ENCODE data around the gene ST8SIA6.

Gene ST8SIA6

GRCh38 chr10:17330501-17330900 is 123.9 kb downstream of the ST8SIA6 start (continued):
- TF ChIP-seq ZNF416 (tag by site-specific recombination; IDR thresholded peaks at IDR 0.05) (no peak), ZNF785 (tag by site-specific recombination; IDR thresholded peaks at IDR 0.05) (no peak), BCL11A (tag by site-specific recombination; IDR thresholded peaks at IDR 0.05; ENCODE audit: low read depth) (no peak), ZFP69B (tag by site-specific recombination; IDR thresholded peaks at IDR 0.05) (no peak), ZNF701 (tag by site-specific recombination; IDR thresholded peaks at IDR 0.05) (no peak), ZBTB7A (tag by site-specific recombination; IDR thresholded peaks at IDR 0.05; ENCODE audit: low read depth) (no peak), REPIN1 (tag by site-specific recombination; IDR thresholded peaks at IDR 0.05; ENCODE audit: low read depth) (no peak), ZNF501 (tag by site-specific recombination; IDR thresholded peaks at IDR 0.05) (no peak), HOXC10 (CRISPR knock-in tag; IDR thresholded peaks at IDR 0.05) (no peak)

- Histone ChIP-seq H3K4me3 (ENCODE audit: low read depth, low read length) (no peak overlapping the region), H3K4me1 (ENCODE audit: control insufficient read depth, insufficient read depth, low read length) (no peaks in the 10 kb centered on the region), H3K27ac (ENCODE audit: extremely low read depth, low read depth, low read length) (no peak overlapping the region), H3K36me3 (ENCODE audit: control insufficient read depth in 2 of 2, insufficient read depth in 1 of 2, low read length in 2 of 2) (no peaks in the 10 kb centered on the region), H3K9me3 (ENCODE audit: control insufficient read depth, insufficient read depth, low read depth, low read length) (no peaks in the 10 kb centered on the region)
- TF ChIP-seq ZBTB11 (tag by site-specific recombination; conservative IDR thresholded peaks at IDR 0.05; ENCODE audit: low read depth) (no peak), ZNF280D (tag by site-specific recombination; IDR thresholded peaks at IDR 0.05) (no peak), ZBTB10 (tag by site-specific recombination; IDR thresholded peaks at IDR 0.05) (no peak), ZNF280C (tag by site-specific recombination; IDR thresholded peaks at IDR 0.05) (no peak)
- ChIA-PET CTCF (interaction anchor here (0.7 kb wide), 1 partner anchor 39 kb away, joined by 4 read pairs; no protein-coding TSS in a partner anchor), POLR2A (interaction anchor here (0.6 kb wide), 1 partner anchor 531 kb away, joined by 5 read pairs; no protein-coding TSS in a partner anchor)
These were observed 128.0 kb downstream of the ST8SIA6 start for GRCh38 chr10:17326377-17326776.

Measured in HEK293 (cell line).